GM11168 (cell line): ENCODE results near the gene ZRANB3.
"Not testable (repeated sequence)": the region's sequence is repeated elsewhere in the genome, so short reads cannot be mapped to it uniquely, and the experiment has no call there.

ENCODE experiments used
- in situ Hi-C: fragments of 300-500 bp; cut with MboI; formaldehyde crosslinking; loops from one replicate; pipeline ENCODE4 v1.12.0; 2022; ENCODE audit warnings: low sequenced_read_pairs; ENCODE audit not compliant: unreplicated experiment

The ZRANB3 gene

DNA sequence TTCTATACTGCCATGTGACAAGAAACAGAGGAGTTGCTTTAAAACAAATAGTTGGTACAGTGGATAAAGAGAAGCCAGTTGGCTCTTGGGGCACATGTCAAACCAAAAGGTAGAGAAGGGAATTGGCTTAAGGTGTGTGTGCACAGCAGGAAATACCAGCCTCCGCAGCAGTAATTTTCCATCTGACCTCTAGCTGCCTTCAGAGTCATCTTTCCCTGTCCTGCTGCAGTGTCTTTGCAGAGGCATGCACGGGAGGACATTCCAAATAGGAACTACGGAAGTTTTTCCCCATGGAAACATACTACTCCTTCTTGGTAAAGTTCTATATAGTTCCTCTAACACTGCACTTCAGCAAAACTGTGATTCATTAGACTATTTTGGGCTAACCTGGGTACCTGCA, 379.4 kb downstream of the ZRANB3 start:
- in situ Hi-C loops: no loop called here

DNA sequence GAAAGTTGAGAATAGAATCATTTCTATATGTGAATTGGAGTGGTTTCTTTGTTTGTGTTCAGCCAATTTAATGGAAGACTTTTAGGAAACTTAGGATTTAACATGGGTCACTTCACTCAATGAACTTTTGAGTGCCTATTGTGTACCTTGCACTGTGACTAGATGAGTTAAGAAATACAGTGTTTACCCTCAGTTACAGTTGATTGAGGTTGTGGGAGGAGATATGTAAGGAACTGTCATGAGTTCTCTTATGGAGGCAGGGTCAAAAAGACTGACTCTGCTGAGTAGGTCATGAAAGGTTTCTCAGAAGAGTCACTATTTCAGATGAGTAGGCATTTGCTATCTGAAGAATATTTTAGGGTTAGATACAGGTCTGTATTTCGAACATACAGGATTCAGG, 380.3 kb downstream of the ZRANB3 start:
- in situ Hi-C loops: no loop called here

DNA sequence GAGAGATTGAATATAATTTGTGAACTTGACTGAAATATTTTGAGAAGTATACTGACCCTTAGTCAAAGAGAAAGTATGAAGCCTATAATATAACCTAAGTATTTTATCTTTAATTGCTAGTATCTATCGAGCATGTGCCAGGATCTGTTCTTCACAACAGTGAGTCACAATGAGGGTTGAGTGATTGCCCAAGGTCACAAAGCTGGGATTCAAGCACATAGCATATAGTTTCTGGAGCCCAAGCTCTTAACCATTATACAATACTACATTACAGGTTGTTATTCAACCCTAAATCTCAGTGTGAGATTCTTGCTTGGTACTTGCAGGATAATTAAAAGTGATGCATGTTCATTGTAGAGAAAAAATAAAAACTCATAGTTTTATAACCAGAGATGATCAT, 381.8 kb downstream of the ZRANB3 start:
- in situ Hi-C loops: no loop called here

DNA sequence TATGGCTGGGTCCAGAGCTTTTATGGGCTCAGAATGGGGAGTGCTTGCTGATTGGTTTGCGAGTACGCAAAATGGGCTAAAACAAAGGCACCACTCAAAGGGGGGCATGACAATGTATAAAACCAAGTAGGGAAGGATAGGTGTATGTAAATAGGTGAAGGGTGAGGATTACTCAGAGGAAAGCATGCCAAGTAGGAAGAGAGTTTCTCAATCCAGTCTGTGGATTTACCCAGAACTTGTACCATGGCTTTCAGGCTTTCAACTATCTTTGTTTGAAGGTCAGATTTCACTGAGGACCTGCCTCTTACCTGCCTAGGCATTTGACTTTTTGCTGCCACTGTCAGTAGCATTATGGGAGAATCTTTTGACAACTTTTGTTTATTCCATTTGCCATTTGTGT, 386.7 kb downstream of the ZRANB3 start:
- in situ Hi-C loops: no loop called here

DNA sequence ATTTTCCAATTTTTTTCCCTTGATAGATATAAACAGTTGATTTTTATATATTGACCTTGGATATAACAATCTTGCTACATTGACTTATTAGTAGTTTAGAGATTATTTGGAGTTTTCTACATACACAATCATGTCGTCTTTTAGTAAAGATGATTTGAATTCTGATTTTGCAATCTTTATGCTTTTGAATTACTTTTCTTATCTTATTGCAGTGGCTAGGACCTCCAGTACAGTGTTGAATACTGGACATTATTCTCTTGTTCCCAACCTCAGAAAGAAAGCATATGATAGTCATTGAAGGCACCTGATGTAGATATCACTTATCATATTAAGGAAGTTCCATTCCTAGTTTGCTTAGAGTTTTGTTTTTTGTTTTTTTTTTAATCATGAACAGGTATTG, 388.7 kb downstream of the ZRANB3 start:
- in situ Hi-C loops: no loop called here

DNA sequence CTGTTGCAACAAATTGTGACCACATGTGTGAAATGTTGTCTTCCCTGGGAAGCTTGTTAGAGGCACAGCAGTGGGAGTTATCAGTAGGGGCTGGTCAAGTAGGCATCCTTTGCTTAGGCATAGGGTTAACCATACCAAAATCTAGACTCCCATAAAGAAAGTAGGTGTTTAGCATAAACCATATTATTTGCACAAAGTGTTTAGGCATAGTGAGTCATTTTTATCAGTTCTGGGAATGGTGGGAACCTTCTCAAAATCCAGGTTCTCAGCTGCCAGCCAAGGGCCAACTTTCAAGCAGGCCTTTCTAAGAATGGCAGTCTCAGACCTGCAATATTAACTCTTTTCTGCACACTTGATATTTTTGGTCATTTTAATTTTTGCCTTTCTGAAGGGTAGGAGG, 390.4 kb downstream of the ZRANB3 start:
- in situ Hi-C loops: no loop called here

DNA sequence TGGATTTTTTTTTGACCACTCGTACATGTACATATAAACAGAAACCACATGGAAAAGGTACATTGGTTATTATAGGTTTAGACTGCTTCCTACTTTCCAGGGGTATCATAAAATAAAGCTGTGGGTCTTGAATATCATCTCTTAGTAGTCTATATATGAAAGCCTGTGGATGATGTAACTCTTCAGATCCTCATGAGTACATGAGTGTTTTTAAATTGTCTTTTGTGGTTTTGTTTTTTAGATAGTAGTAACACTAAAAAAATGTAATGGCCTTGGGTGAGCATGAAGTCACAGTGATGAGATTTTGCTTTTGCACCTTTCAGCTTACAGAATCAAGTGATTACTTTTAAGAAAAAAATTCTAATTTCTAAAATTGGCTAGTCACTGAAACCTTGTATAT, 398.7 kb downstream of the ZRANB3 start:
- in situ Hi-C loops: no loop called here

DNA sequence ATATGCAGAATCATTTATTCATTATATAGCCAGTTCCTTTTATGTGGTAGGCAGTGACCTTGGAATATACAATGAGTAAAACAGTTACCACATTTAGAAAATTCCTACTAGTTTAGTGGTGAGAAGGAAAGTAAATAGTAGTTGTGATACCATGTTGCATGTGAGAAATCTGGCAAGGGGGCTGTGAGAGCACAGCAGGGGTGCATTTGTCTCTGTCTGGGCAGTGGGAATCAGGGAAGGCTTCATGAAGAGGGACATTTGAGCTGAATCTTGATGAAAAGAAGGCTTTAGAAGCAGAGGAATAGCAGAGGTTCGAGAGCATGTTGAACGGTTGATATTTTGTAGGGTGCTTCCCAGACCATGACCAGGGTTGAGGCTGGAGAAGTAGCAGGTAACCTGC, 400.3 kb downstream of the ZRANB3 start:
- in situ Hi-C loops: no loop called here

DNA sequence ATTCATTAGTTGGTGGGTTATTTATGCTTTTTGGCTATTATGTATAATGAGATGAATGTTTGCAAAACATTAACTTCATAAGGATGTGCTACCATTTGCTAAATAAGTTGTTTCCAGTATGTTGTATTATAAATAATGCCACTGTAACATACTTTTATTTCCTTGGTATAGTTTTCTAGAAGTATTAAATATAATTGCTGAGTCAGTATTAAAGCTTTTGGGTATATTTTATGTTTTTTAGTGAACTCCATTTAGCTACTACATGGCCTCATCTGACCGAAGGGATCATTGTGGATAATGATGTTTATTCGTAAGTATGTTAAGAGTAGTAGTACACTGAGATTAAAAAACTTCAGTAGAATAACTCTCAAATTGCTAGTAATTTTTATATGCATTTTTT, 405.1 kb downstream of the ZRANB3 start:
- in situ Hi-C loops: no loop called here

DNA sequence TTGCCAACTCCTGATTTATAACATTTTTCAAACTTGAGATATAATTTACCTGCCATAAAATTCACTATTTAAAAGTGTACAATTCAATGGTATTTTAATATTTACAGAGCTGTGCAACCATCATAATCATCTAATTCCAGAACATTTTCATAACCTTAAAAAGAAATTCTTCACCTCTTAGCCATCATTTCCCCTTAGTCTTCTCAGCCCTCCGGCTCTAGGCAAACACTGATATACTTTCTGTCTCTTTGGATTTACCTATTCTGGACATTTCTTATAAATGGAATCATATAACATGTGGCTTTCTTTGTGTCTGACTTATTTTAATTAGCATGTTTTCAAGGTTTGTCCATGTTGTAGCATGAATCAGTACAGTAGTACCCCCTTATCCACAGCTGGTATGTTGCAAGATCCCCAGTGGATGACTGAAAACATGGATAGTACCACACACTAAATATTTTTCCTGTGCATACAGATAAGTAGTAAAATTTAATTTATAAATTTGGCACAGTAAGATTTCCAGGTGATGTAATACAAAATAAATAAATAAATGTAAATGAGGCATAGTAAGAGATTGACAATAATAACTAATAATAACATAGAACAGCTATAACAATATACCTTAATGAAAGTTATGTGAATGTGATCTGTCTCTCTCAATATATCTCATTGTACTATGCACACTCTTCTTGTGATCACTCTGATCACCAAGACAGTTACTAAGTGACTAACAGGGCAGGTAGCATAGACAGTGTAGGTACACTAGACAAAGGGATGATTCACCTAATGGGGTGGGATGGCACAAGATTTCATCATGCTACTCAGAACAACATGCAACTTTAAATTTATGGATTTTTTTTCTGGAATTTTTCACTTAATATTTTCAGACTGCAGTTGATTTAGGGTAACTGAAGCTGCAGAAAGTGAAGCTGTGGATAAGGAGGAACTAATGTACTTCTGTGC, 405.8 kb downstream of the ZRANB3 start:
- in situ Hi-C loops: no loop called here

DNA sequence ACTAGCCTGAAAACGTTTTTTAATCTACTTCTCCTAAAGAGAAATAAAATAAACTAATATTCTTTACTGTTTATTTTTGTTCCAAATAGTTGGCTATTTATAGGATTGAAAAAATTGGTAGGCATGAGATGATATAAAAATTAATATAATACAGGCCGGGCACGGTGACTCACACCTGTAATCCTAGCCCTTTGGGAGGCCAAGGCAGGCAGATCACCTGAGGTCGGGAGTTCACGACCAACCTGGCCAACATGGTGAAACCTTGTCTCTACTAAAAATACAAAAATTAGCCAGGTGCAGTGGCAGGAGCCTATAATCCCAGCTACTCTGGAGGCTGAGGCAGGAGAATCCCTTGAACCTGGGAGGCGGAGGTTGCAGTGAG, 409.4 kb downstream of the ZRANB3 start:
- in situ Hi-C loops: not testable (repeated sequence)

DNA sequence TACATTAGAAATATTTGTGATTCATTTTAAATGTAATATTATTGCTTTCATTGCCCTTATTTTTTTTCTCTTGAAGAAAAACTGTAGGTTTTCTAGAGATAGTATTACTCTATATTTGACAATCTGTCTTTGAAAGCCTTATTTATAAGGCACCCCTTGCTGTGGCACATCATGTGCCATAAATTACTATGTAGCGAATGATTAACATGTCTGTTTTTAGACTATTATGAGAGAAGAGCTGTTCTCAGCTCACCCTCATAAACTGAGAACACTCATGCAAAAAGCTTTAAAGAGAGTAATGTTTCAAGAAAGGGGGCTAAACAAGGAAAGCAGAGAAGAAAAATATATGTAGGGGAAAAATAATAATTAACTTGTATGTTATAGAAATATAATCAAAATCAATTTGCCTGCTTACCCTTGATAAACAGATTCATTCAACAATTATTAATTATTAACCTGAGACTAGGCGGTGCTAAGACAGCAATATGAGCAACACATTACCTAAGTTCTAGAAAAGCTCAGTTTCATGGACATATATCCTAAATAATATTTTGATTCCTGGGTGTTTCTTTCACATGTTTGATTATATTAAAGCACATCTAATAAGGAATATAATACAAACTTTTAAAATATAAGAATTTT, 409.9 kb downstream of the ZRANB3 start:
- in situ Hi-C loops: no loop called here

DNA sequence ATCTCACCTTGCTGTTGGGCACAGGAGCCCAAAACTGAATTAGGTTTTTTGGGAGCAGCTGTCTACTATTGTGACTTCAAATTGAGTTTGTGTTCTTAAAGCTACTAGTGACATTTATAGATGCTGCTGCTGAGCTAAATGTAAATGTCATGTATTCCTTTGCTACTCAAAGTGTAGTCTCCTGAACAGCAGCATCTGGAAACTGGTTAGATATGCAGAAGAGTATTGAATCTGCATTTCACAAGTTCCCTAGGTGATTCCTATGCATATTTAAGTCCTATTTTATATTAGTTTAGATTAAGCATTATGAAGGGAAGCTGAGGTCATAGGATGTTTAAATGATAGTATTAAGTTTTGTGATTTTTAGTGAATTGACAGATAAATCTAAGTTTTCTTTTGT, 411.4 kb downstream of the ZRANB3 start:
- in situ Hi-C loops: no loop called here

DNA sequence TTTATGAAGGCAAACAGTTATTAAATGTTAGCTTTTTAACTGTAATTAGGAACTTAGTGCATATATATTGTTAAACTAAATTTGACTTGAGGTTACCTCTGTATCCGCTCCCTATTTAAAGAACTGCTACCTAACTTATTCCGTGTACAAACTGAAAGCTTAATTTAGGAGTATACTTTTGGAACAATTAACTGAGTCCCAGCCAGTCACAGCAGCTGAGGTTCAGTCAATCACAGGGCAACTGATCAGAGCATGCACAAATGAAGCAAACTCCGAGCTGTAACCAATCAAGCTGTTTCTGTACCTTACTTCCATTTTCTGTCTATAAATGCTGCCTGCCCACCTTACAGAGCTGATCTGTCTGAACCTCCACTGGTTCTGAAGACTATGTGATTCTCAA, 417.7 kb downstream of the ZRANB3 start:
- in situ Hi-C loops: no loop called here

DNA sequence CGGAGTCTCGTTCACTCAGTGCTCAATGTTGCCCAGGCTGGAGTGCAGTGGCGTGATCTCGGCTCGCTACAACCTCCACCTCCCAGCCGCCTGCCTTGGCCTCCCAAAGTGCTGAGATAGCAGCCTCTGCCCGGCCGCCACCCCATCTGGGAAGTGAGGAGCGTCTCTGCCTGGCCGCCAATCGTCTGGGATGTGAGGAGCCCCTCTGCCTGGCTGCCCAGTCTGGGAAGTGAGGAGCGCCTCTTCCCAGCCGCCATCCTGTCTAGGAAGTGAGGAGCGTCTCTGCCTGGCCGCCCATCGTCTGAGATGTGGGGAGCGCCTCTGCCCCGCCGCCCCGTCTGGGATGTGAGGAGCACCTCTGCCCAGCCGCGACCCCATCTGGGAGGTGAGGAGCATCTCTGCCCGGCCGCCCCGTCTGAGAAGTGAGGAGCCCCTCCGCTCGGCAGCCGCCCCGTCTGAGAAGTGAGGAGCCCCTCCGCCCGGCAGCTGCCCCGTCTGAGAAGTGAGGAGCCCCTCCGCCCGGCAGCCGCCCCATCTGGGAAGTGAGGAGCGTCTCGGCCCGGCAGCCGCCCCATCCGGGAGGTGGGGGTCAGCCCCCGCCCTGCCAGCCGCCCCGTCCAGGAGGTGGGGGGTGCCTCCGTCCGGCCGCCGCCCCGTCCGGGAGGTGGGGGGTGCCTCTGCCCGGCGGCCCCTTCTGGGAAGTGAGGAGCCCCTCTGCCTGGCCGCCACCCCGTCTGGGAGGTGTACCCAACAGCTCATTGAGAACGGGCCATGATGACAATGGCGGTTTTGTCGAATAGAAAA, 425.3 kb downstream of the ZRANB3 start:
- in situ Hi-C loops: not testable (repeated sequence)

DNA sequence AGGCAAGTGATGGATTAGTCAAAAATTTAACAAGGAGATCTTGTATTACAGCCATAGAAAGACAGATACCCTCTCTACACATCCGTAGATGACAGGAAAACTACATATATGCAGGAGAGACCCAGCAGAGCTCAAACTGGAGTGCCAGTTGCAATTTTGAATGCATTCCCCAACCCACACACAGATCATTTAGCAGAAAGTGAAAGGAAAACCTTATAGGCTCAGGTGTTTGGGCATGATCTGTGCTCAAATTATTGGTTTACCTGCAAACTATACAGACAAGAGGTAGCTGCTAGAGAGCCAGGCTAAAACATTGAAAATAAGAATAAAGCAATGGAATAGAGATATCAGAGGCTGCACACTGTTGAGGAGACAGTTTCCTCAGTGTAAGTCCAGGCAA, 427.2 kb downstream of the ZRANB3 start:
- in situ Hi-C loops: no loop called here

DNA sequence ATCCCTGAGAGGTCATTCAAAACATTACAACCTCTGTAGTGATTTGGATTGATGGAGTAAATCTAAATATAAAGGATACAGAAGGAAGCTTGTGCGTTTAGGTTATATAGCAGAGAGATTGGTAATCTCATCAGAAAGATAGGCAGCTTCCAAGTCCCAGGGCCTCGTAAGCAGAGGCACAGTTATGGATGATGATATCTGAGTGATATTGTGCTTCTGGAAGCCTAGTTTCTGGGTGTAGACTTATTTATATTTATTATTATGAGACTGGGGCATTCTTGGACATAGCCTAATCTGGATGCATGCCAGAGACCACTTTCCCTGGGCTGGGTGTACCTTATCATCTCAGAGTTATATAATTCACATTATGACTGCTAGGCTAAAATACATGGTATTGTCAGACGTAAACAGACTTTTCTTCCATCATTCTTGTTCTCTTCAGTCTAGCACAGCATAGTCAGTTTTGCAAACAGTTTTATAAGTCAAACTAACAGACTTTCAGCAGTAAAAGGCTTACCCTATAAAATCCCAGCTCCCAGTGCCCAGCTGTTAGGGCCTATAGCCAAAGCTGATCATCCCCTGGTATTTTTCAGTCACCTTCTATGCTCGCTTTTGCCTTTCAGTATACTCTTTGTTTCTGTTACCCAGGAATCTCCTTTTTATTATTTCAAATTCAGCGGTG, 431.1 kb downstream of the ZRANB3 start:
- in situ Hi-C loops: no loop called here

DNA sequence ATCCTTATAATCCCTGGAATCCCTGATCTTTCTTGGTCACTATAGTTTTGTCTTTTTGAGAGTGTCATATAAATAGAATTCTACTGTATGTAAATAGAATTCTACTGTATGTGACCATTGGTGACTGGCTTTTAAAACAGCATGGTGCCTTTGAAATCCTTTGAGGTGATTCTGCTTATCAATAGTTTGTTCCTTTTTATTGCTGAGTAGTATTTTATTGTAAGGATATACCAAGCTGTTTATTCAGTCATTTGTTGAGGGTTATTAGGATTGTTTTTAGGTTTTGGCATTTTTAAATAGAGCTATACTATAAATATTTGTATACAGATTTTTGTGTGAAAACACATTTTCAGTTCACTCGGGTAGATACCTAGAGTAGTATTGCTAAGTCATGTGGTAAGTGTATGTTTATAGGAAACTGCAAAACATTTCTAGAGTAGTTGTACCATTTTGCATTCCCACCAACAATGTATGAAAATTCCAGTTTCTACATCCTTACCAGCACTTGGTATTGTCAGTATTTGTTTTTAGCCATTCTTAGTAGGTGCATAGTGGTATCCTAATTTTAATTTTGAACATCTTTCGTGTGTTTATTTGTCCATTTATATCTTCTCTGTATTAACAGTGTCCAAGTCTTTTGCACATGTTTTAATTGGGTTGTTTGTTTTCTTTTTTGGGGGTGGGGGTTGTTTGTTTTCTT, 433.3 kb downstream of the ZRANB3 start:
- in situ Hi-C loops: no loop called here

DNA sequence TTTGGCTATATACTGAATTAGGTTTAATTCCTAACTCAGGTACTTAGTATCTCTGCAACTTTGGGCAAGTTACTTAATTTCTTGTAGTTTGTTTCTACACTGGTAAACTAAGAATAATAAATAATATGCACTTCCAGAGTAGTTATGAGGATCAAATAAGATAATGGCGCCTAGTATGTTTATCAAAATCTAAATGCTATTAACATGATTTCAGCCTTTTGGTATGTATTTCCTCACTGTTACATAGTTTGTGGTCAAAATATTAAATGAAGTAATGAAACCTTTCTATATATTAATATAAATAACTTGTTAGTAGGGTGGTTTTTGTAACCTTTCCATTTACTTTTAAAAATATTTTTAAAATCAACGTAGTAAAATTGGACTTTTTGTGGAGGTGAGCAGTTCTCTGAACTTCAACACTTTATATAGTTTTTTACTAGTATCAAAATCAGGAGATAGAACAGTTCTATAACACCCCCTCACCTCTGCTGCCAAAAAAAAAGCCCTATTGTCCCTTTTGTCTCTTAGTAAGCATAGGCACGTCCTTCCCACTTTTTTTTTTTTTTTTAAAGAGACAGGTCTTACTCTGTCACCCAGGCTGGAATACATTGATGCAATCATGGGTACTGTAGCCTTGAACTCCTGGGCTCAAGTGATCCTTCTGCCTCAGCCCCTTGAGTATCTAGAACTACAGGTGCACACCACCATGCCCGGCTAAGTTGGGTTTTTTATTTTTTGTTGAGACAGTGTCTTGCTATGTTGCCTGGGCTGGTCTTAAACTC, 434.2 kb downstream of the ZRANB3 start:
- in situ Hi-C loops: no loop called here
